HCT116 (cell line): ENCODE results near the gene WWOX. TPM values are rescaled to one million over a fixed set of nuclear protein-coding genes. Genes with fewer than 3 reads are reported as not detected.

Source experiments
- ATAC-seq: fragments of 200-7000 bp; cut with Tn5 transposase; 2 replicates; pipeline ENCODE4 v1.9.1; 2020; ENCODE audit warnings: mild to moderate bottlenecking, moderate library complexity
- BruUV-seq: library from RNA; stranded (reverse); fragments of 400-500 nt; replicated peaks from 2 replicates; lab custom pipeline; 2021; lab: Mats Ljungman, UMichigan
- CTCF ChIA-PET: fragments of 300-600 bp; sonication (Branson Sonifier 250); formaldehyde crosslinking; loops from one replicate; lab custom pipeline; 2021; ENCODE audit warnings: antibody characterized with exemption; lab: Charles Lee
- POLR2A ChIA-PET: fragments of 300-600, 350-600 bp; sonication (Branson Sonifier 250); formaldehyde crosslinking; loops from one replicate; lab custom pipeline; 2021; ENCODE audit warnings: antibody characterized with exemption; lab: Charles Lee
- RAD21 ChIA-PET, 2 experiments: fragments of 300-600 bp; sonication (Branson Sonifier 250); formaldehyde crosslinking; loops; one replicate each; lab custom pipeline; 2023; ENCODE audit warnings: low total read pairs in 2 of 2; ENCODE audit not compliant: uncharacterized antibody in 2 of 2, unreplicated experiment in 2 of 2, low non-redundant PET in 1 of 2; lab: Charles Lee
- DNase-seq: peaks from one replicate; pipeline ENCODE4 v3.0.0-alpha.2; 2010; ENCODE audit warnings: low read depth, low spot score
- H2AFZ ChIP-seq: fragments of 200-600 bp; shearing (Covaris generic), sonication (generic); 2 replicates; pipeline ENCODE4 v1.6.1; 2017; ENCODE audit warnings: low read depth, mixed run types, mixed read lengths, antibody characterized with exemption, low read length; ENCODE audit not compliant: poor library complexity, severe bottlenecking
- H3K27ac ChIP-seq: 2 replicates; pipeline ENCODE4 v1.5.1; 2012; ENCODE audit warnings: low read depth, low read length
- H3K27me3 ChIP-seq: fragments of 200-600 bp; sonication (generic); 2 replicates; pipeline ENCODE4 v1.6.1; 2016; ENCODE audit warnings: mixed run types, low read length, mixed read lengths; ENCODE audit not compliant: insufficient read depth
- H3K36me3 ChIP-seq, 2 experiments: fragments of 200-500 bp in 1 of 2; fragments of 200-600 bp in 1 of 2; sonication (Bioruptor generic) in 1 of 2; sonication (generic) in 1 of 2; 2 replicates each; pipeline versions ENCODE4 v1.5.1 to v1.6.1; 2014 to 2016; ENCODE audit warnings: low read length in 2 of 2, inconsistent platforms in 1 of 2, mixed read lengths in 1 of 2, mixed run types in 1 of 2; ENCODE audit not compliant: insufficient read depth in 2 of 2, control insufficient read depth in 1 of 2
- H3K4me1 ChIP-seq, 2 experiments: fragments of 200-600 bp in 1 of 2; sonication (generic) in 1 of 2; 2 replicates each; pipeline versions ENCODE4 v1.5.1 to v1.6.1; 2012 to 2017; ENCODE audit warnings: low read length in 2 of 2, inconsistent platforms in 1 of 2, mild to moderate bottlenecking in 1 of 2, mixed read lengths in 1 of 2, mixed run types in 1 of 2, moderate library complexity in 1 of 2; ENCODE audit not compliant: insufficient read depth in 2 of 2, control insufficient read depth in 1 of 2
- H3K4me2 ChIP-seq: fragments of 200-600 bp; sonication (generic); 2 replicates; pipeline ENCODE4 v1.6.1; 2017; ENCODE audit warnings: mixed run types, low read length, mixed read lengths
- H3K4me3 ChIP-seq, 2 experiments: fragments of 200-600 bp in 1 of 2; sonication (generic) in 1 of 2; replicated peaks in 1 of 2; 2 replicates each; pipeline ENCODE4 v1.5.1; 2011 to 2016; ENCODE audit warnings: low read length in 2 of 2, control low read depth in 1 of 2, low read depth in 1 of 2, mild to moderate bottlenecking in 1 of 2, mixed read lengths in 1 of 2, mixed run types in 1 of 2
- H3K79me2 ChIP-seq: fragments of 200-600 bp; sonication (generic); 2 replicates; pipeline ENCODE4 v1.6.1; 2017; ENCODE audit warnings: mild to moderate bottlenecking, mixed run types, low read length, moderate library complexity, mixed read lengths; ENCODE audit not compliant: insufficient read depth
- H3K9ac ChIP-seq: fragments of 200-600 bp; sonication (generic); 2 replicates; pipeline ENCODE4 v1.6.1; 2016; ENCODE audit warnings: low read length, mixed read lengths
- H3K9me2 ChIP-seq: fragments of 200-600 bp; sonication (generic), shearing (Covaris generic); 2 replicates; pipeline ENCODE4 v1.6.1; 2017; ENCODE audit warnings: mixed run types, mild to moderate bottlenecking, moderate library complexity; ENCODE audit not compliant: insufficient read depth
- H3K9me3 ChIP-seq, 2 experiments: fragments of 200-500 bp in 1 of 2; fragments of 200-600 bp in 1 of 2; sonication (Bioruptor generic) in 1 of 2; sonication (generic) in 1 of 2; 2 replicates each; pipeline ENCODE4 v1.6.1; 2014 to 2017; ENCODE audit warnings: low read length in 2 of 2, mixed read lengths in 2 of 2, inconsistent platforms in 1 of 2, low read depth in 1 of 2, mild to moderate bottlenecking in 1 of 2, mixed run types in 1 of 2, moderate library complexity in 1 of 2; ENCODE audit not compliant: control insufficient read depth in 1 of 2, insufficient read depth in 1 of 2
- H4K20me1 ChIP-seq: fragments of 200-600 bp; sonication (generic), shearing (Covaris generic); 2 replicates; pipeline ENCODE4 v1.6.1; 2017; ENCODE audit warnings: mixed run types, mild to moderate bottlenecking, moderate library complexity; ENCODE audit not compliant: insufficient read depth
- ATF3 ChIP-seq: IDR thresholded peaks from 2 replicates; pipeline ENCODE4 v1.6.1; 2012
- CEBPB ChIP-seq: IDR thresholded peaks from 2 replicates; pipeline ENCODE4 v1.6.1; 2012; ENCODE audit warnings: low read depth
- EGR1 ChIP-seq: IDR thresholded peaks from 2 replicates; pipeline ENCODE4 v1.6.1; 2012; ENCODE audit warnings: low read depth
- ELF1 ChIP-seq: IDR thresholded peaks from 2 replicates; pipeline ENCODE4 v1.6.1; 2012; ENCODE audit warnings: low read depth, borderline replicate concordance
- EZH2 ChIP-seq: fragments of 200-600 bp; sonication (generic); IDR thresholded peaks from 2 replicates; pipeline ENCODE4 v1.6.1; 2017; ENCODE audit warnings: antibody characterized with exemption, mixed run types
- EZH2phosphoT487 ChIP-seq: fragments of 200-600 bp; IDR thresholded peaks from 2 replicates; pipeline ENCODE4 v1.6.1; 2018; ENCODE audit warnings: antibody characterized with exemption, borderline replicate concordance
- JUND ChIP-seq: IDR thresholded peaks from 2 replicates; pipeline ENCODE4 v1.6.1; 2012
- RAD21 ChIP-seq: IDR thresholded peaks from 2 replicates; pipeline ENCODE4 v1.6.1; 2012; ENCODE audit warnings: low read depth, mild to moderate bottlenecking
- SIN3A ChIP-seq: IDR thresholded peaks from 2 replicates; pipeline ENCODE4 v1.6.1; 2012; ENCODE audit warnings: low read depth
- SP1 ChIP-seq: IDR thresholded peaks from 2 replicates; pipeline ENCODE4 v1.6.1; 2012; ENCODE audit warnings: low read depth
- TCF7L2 ChIP-seq: IDR thresholded peaks from 2 replicates; pipeline ENCODE4 v1.7.0; 2011; ENCODE audit warnings: borderline replicate concordance, inconsistent platforms; ENCODE audit not compliant: insufficient read depth, insufficient read length; ENCODE audit errors: extremely low read depth
- YY1 ChIP-seq: IDR thresholded peaks from 2 replicates; pipeline ENCODE4 v1.6.1; 2011; ENCODE audit warnings: low read length, low read depth, moderate library complexity, mild to moderate bottlenecking; ENCODE audit not compliant: insufficient replicate concordance; ENCODE audit errors: extremely low read depth
- ZBTB33 ChIP-seq: IDR thresholded peaks from 2 replicates; pipeline ENCODE4 v1.6.1; 2011; ENCODE audit warnings: mild to moderate bottlenecking, low read length, moderate library complexity; ENCODE audit not compliant: insufficient replicate concordance; ENCODE audit errors: extremely low read depth
- ZFX ChIP-seq: fragments of 450-650 bp; IDR thresholded peaks from 2 replicates; pipeline ENCODE4 v1.6.1; 2017
- intact Hi-C: fragments of 100-400 bp; cut with micrococcal nuclease; formaldehyde crosslinking; loops from 2 replicates; pipeline ENCODE4 v1.10.0; 2022
- total RNA-seq: library from RNA; stranded (reverse); gene quantifications from one replicate; pipeline ENCODE4 v1.2.1, GENCODE V29; 2021; ENCODE audit not compliant: unreplicated experiment

Gene WWOX
- total RNA-seq, 1 experiment from 2014 or later: 13.7 TPM

DNA sequence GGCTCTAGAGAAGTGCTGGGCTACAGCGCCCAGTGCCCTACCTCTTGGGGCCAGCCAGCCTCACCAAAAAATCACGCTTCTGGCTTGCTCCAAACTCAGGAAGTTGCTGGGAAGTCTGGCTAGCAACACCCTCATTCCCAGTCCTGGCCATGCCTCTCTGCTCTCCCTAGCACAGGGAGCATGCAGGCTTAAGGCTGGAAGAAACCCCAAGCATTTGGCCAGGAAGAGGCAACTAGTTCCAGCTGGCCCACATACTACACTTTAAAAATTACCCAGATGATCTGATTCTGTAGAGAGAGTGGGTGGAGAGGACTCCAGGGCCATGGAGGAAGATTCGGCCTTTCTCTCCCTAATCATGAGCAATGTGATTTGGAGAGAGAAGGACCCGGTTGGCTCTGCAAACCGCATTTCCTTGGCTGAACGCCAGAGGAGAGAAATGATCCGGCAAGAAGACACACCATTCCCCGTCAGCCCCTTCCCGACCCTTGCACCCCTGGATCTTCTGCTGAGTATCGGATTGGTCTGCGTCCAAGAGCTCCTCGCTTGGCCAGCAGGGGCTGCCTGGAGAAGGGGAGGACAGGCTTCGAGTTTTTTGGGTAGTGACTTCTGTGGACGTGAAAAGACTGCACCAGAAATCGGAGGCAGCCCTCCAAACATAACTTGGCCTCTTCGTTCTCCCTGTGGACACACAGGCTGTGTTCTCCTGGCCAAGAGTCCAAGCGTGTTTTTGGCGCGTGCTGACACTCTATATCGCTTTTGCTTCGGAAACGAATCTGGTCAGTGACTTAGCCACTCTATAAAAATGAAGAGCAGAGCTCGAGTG lies 406.3 kb downstream of the WWOX start:
- Histone ChIP-seq H3K36me3 (no peaks in the 10 kb centered on the region), H3K4me1 (no peaks in the 10 kb centered on the region), H3K79me2 (no peaks in the 10 kb centered on the region), H3K27ac (no peak overlapping the region), H3K4me2 (no peak overlapping the region), H3K9ac (no peak overlapping the region), H3K27me3 (no peaks in the 10 kb centered on the region), H3K9me3 (no peaks in the 10 kb centered on the region), H3K9me2 (no peaks in the 10 kb centered on the region), H4K20me1 (no peaks in the 10 kb centered on the region), H3K4me3 (no peak overlapping the region), H2AFZ (no peak overlapping the region)
- RAD21 ChIA-PET: no interaction called here
- intact Hi-C loops: no loop called here
- POLR2A ChIA-PET: no interaction called here
- BruUV-seq: no TSS peak
- ATAC-seq (no peak), DNase-seq (no peak)
- TF ChIP-seq JUND (no peak), YY1 (no peak), EZH2phosphoT487 (no peak), ZFX (no peak), CEBPB (no peak), TCF7L2 (no peak), EGR1 (no peak), ATF3 (no peak), SIN3A (no peak), ZBTB33 (no peak), RAD21 (no peak), SP1 (no peak), EZH2 (no peak), ELF1 (no peak)
- CTCF ChIA-PET: no interaction called here
